Activated CD8-positive, alpha-beta memory T cell treated with anti-CD3 and anti-CD28 coated beads, Interleukin-2, amount 50 U/mL, for 48 hours (primary cell): Measurements from ENCODE around the gene TSHR.
A peak's percentile ranks its signal among the peaks of the same experiment; 100 is the strongest.

Source experiments
- DNase-seq: peaks from one replicate; pipeline ENCODE4 v3.0.0-alpha.2; 2020

Gene TSHR

GRCh38 chr14:81147140-81147897 is 191.9 kb downstream of the TSHR start:
- no peak for DNase-seq

GRCh38 chr14:81148635-81149034 is 193.2 kb downstream of the TSHR start:
- DNase-seq: no peak

GRCh38 chr14:81153187-81153586 is 197.8 kb downstream of the TSHR start:
- no peak for DNase-seq

GRCh38 chr14:81157431-81157830 is 202.0 kb downstream of the TSHR start:
- no peak for DNase-seq

GRCh38 chr14:81161088-81161487 is 205.7 kb downstream of the TSHR start:
- no peak for DNase-seq

- DNase-seq: no peak
Measured at GRCh38 chr14:81161749-81162148, 206.3 kb downstream of the TSHR start.

- DNase-seq: no peak
Measured at GRCh38 chr14:81162941-81163340, 207.5 kb downstream of the TSHR start.

- peak; percentile 72 for DNase-seq
Measured at GRCh38 chr14:81164167-81164774, 208.8 kb downstream of the TSHR start.

GRCh38 chr14:81165188-81165587 is 209.8 kb downstream of the TSHR start:
- DNase-seq: no peak

GRCh38 chr14:81166121-81166520 is 210.7 kb downstream of the TSHR start:
- no peak for DNase-seq

- DNase-seq: no peak
Measured at GRCh38 chr14:81169267-81169666, 213.8 kb downstream of the TSHR start.

- DNase-seq: no peak
Measured at GRCh38 chr14:81169711-81170103, 214.3 kb downstream of the TSHR start.

GRCh38 chr14:81170104-81170828 is 214.8 kb downstream of the TSHR start:
- peak; percentile 90 for DNase-seq

GRCh38 chr14:81170829-81171195 is 215.4 kb downstream of the TSHR start:
- no peak for DNase-seq

- DNase-seq: no peak
Measured at GRCh38 chr14:81172353-81172752, 216.9 kb downstream of the TSHR start.

GRCh38 chr14:81172881-81173280 is 217.5 kb downstream of the TSHR start:
- DNase-seq: no peak

- no peak for DNase-seq
Measured at GRCh38 chr14:81176241-81176640, 220.8 kb downstream of the TSHR start.

- no peak for DNase-seq
Measured at GRCh38 chr14:81177225-81177624, 221.8 kb downstream of the TSHR start.

- no peak for DNase-seq
Measured at GRCh38 chr14:81178063-81178462, 222.6 kb downstream of the TSHR start.

GRCh38 chr14:81179631-81180030 is 224.2 kb downstream of the TSHR start:
- DNase-seq: no peak

- DNase-seq: no peak
Measured at GRCh38 chr14:81187832-81188522, 232.6 kb downstream of the TSHR start.

GRCh38 chr14:81192594-81192993 is 237.2 kb downstream of the TSHR start:
- DNase-seq: no peak

GRCh38 chr14:81193924-81194633 is 238.7 kb downstream of the TSHR start:
- DNase-seq: no peak
